GM23338 (cell line): Measurements from ENCODE around the gene DNAL1. TPM values are rescaled to one million over a fixed set of nuclear protein-coding genes. Genes with fewer than 3 reads are reported as not detected.

ENCODE experiments used
- ATAC-seq: fragments of 200-7000 bp; cut with Tn5 transposase; 3 replicates; pipeline ENCODE4 v1.9.1; 2020
- DNase-seq: peaks from one replicate; pipeline ENCODE4 v3.0.0-alpha.2; 2015; ENCODE audit warnings: low spot score
- H2AFZ ChIP-seq: fragments of 200-600 bp; sonication (generic); 2 replicates; pipeline ENCODE4 v1.8.0; 2016; ENCODE audit warnings: antibody characterized with exemption, mild to moderate bottlenecking, moderate library complexity
- H3F3A ChIP-seq: fragments of 200-600 bp; sonication (generic); replicated peaks from 2 replicates; pipeline ENCODE4 v1.8.0; 2017; ENCODE audit warnings: antibody characterized with exemption, mixed run types, low read depth
- H3K27ac ChIP-seq: fragments of 200-600 bp; sonication (generic); 2 replicates; pipeline ENCODE4 v1.6.1; 2016; ENCODE audit warnings: low read depth
- H3K27me3 ChIP-seq: fragments of 200-600 bp; sonication (generic); 2 replicates; pipeline ENCODE4 v1.8.0; 2016; ENCODE audit warnings: mild to moderate bottlenecking, mixed run types, moderate library complexity; ENCODE audit not compliant: insufficient read depth
- H3K36me3 ChIP-seq: fragments of 200-600 bp; sonication (generic); 2 replicates; pipeline ENCODE4 v1.8.0; 2016; ENCODE audit warnings: mild to moderate bottlenecking; ENCODE audit not compliant: insufficient read depth
- H3K4me1 ChIP-seq: fragments of 200-600 bp; sonication (generic); 2 replicates; pipeline ENCODE4 v1.8.0; 2016; ENCODE audit warnings: mild to moderate bottlenecking, moderate library complexity; ENCODE audit not compliant: insufficient read depth
- H3K4me2 ChIP-seq: fragments of 200-600 bp; sonication (generic); 2 replicates; pipeline ENCODE4 v1.7.1; 2017; ENCODE audit warnings: mixed run types
- H3K4me3 ChIP-seq: fragments of 200-600 bp; sonication (generic); 2 replicates; pipeline ENCODE4 v1.6.1; 2016; ENCODE audit warnings: mixed run types
- H3K79me2 ChIP-seq: fragments of 200-600 bp; sonication (generic); replicated peaks from 2 replicates; pipeline ENCODE4 v1.8.0; 2017; ENCODE audit warnings: mild to moderate bottlenecking; ENCODE audit not compliant: insufficient read depth
- H3K9me2 ChIP-seq: fragments of 200-600 bp; sonication (generic); 2 replicates; pipeline ENCODE4 v1.8.0; 2017; ENCODE audit not compliant: insufficient read depth
- H4K20me1 ChIP-seq: fragments of 200-600 bp; sonication (generic); replicated peaks from 2 replicates; pipeline ENCODE4 v1.8.0; 2017; ENCODE audit warnings: mild to moderate bottlenecking; ENCODE audit not compliant: insufficient read depth
- H3K27ac Mint-ChIP-seq: 2 replicates; pipeline ENCODE4 v1.8.0; 2020; ENCODE audit warnings: inconsistent platforms, mild to moderate bottlenecking, moderate library complexity, mixed read lengths
- H3K27me3 Mint-ChIP-seq: 3 replicates; pipeline ENCODE4 v1.8.0; 2022; ENCODE audit warnings: low read depth, mild to moderate bottlenecking, moderate library complexity, mixed read lengths, inconsistent platforms; ENCODE audit not compliant: insufficient read depth, poor library complexity
- H3K36me3 Mint-ChIP-seq: 3 replicates; pipeline ENCODE4 v1.8.0; 2021; ENCODE audit warnings: low read depth, mild to moderate bottlenecking, inconsistent platforms, moderate library complexity, mixed read lengths
- H3K4me1 Mint-ChIP-seq: 3 replicates; pipeline ENCODE4 v1.8.0; 2020; ENCODE audit warnings: mild to moderate bottlenecking, inconsistent platforms, mixed read lengths
- H3K4me3 Mint-ChIP-seq: 3 replicates; pipeline ENCODE4 v1.8.0; 2021; ENCODE audit warnings: moderate library complexity, mild to moderate bottlenecking, inconsistent platforms, mixed read lengths
- H3K9me3 Mint-ChIP-seq: 3 replicates; pipeline ENCODE4 v1.8.0; 2020; ENCODE audit warnings: moderate library complexity, mild to moderate bottlenecking, inconsistent platforms, mixed read lengths
- CREB1 ChIP-seq: fragments of 250-450 bp; sonication (Bioruptor Pico); IDR thresholded peaks from 2 replicates; pipeline ENCODE4 v1.5.0; 2020; ENCODE audit warnings: low read depth, mild to moderate bottlenecking, moderate library complexity
- CTCF ChIP-seq, 2 experiments: fragments of 200-600 bp in 1 of 2; sonication (generic) in 1 of 2; conservative IDR thresholded peaks; 2 replicates each; pipeline versions ENCODE4 v1.5.1 to v1.6.1; 2016 to 2017; ENCODE audit warnings: antibody characterized with exemption in 2 of 2, low read depth in 2 of 2, mild to moderate bottlenecking in 2 of 2, moderate library complexity in 1 of 2
- EZH2 ChIP-seq: fragments of 200-600 bp; sonication (generic); IDR thresholded peaks from one replicate; pipeline ENCODE4 v1.8.0; 2017; ENCODE audit warnings: antibody characterized with exemption, mild to moderate bottlenecking, low read depth; ENCODE audit not compliant: unreplicated experiment
- JUNB ChIP-seq: IDR thresholded peaks from one replicate; pipeline ENCODE4 v1.6.1; 2016; ENCODE audit warnings: antibody characterized with exemption; ENCODE audit not compliant: unreplicated experiment
- NANOG ChIP-seq: IDR thresholded peaks from 2 replicates; pipeline ENCODE4 v1.6.1; 2016; ENCODE audit warnings: antibody characterized with exemption, borderline replicate concordance
- REST ChIP-seq: IDR thresholded peaks from one replicate; pipeline ENCODE4 v1.6.1; 2018; ENCODE audit warnings: antibody characterized with exemption; ENCODE audit not compliant: unreplicated experiment
- ZNF114 ChIP-seq: fragments of 250-450 bp; sonication (Bioruptor Pico); IDR thresholded peaks from 2 replicates; pipeline ENCODE4 v1.5.0; 2020; ENCODE audit warnings: mild to moderate bottlenecking, moderate library complexity
- ZNF462 ChIP-seq: fragments of 250-450 bp; sonication (Bioruptor Pico); IDR thresholded peaks from 2 replicates; pipeline ENCODE4 v1.5.0; 2020; ENCODE audit warnings: mild to moderate bottlenecking, moderate library complexity
- polyA plus RNA-seq: library from polyadenylated mRNA; unstranded; fragments of >200 nt; fragmentation: Nextera tagmentation; extraction: Ambion mirVana; gene quantifications from 2 replicates; pipeline ENCODE4 v1.2.1, GENCODE V29; 2016
- total RNA-seq: library from RNA; depleted of rRNA; stranded (reverse); fragments of >200 nt; shearing (Covaris generic); gene quantifications from 2 replicates; pipeline ENCODE4 v1.2.3, GENCODE V29; 2014

The DNAL1 gene
- total and polyA plus RNA-seq, 2 experiments from 2014 or later, result 7.6 to 29.3 TPM

GRCh38 chr14:73665130-73665529 is 20.3 kb downstream of the DNAL1 start (continued):
- TF ChIP-seq ZNF462 (CRISPR knock-in tag) (no peak), REST (no peak), NANOG (no peak)

GRCh38 chr14:73666583-73666982 is 21.8 kb downstream of the DNAL1 start:
- no peak overlapping the region for H3K4me3 Mint-ChIP-seq
- H3K4me1 Mint-ChIP-seq, result no peaks in the 10 kb centered on the region
- H3K36me3 Mint-ChIP-seq, result peaks cover 9% of the 10 kb centered on the region; the same call in 2 of the 3 replicates
- peaks cover 6% of the 10 kb centered on the region for H3K27me3 Mint-ChIP-seq
- no peak overlapping the region for H3K4me3 ChIP-seq
- H3K9me3 Mint-ChIP-seq, result no peaks in the 10 kb centered on the region
- H3K27ac Mint-ChIP-seq, result peak overlapping the region; percentile 81
- no peaks in the 10 kb centered on the region for H3F3A ChIP-seq
- H3K27me3 ChIP-seq, result no peaks in the 10 kb centered on the region
- no peak overlapping the region for H3K4me2 ChIP-seq
- H3K27ac ChIP-seq, result no peak overlapping the region
- TF ChIP-seq EZH2 (no peak), ZNF114 (no peak), JUNB (no peak), CREB1 (CRISPR knock-in tag) (no peak), CTCF (conservative IDR thresholded peaks at IDR 0.05; ENCODE audit: low read depth in 2 of 2) (no peak), NANOG (no peak)
- no peak overlapping the region for H2AFZ ChIP-seq
- H3K36me3 ChIP-seq, result no peaks in the 10 kb centered on the region
- H3K9me2 ChIP-seq, result no peaks in the 10 kb centered on the region
- DNase-seq (no peak), ATAC-seq (no peak)
- H3K4me1 ChIP-seq, result no peaks in the 10 kb centered on the region
- H3K79me2 ChIP-seq, result no peaks in the 10 kb centered on the region
- no peaks in the 10 kb centered on the region for H4K20me1 ChIP-seq
